Measurements from ENCODE around the gene CYP1A2.

The CYP1A2 gene

GRCh38 chr15:74790080-74790916, 41.7 kb downstream of the CYP1A2 start:
- DNase-seq = peak; percentile 76

DNA sequence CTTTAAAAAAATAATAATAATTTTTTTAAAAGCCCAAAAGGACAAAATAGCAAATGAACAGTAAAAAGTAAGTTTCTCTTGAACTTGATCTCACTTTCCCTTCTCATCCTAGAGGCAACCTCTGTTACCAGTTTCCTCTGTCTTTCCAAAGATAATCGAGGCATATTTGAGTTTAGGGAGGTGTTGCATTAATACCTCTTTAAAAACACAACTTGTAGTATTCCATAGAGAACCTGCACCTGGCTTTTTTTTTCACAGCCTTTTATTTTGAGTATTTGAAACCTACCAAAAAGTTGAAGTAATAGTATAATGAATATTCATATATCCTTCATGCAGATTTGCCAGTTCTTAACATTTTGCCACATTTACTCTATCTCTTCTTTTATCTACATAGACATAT, 42.4 kb downstream of the CYP1A2 start:
- no peak for DNase-seq

DNA sequence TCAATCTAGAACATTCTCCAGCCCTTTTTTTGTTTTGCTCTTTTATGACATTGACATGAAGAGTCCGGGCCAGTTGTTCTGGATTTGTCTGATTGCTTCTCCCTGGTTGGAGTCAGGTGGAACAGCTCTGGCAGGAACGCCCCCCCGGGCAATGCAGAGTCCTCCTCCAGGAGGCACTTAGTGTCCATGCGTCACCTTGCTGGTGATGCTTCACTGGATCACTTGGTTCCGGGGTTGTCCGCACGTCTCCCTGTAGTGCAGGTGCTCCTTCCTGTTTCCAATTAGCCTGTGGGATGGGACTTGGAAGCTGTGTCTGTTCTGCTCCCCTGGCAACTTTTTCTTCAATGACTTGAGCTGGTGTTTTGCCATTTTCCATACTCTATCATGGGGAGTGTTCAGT, 43.0 kb downstream of the CYP1A2 start:
- DNase-seq = no peak

GRCh38 chr15:74792227-74793016, 43.8 kb downstream of the CYP1A2 start:
- DNase-seq = no peak

GRCh38 chr15:74793135-74794028, 44.7 kb downstream of the CYP1A2 start:
- peak; percentile 75 for DNase-seq

DNA sequence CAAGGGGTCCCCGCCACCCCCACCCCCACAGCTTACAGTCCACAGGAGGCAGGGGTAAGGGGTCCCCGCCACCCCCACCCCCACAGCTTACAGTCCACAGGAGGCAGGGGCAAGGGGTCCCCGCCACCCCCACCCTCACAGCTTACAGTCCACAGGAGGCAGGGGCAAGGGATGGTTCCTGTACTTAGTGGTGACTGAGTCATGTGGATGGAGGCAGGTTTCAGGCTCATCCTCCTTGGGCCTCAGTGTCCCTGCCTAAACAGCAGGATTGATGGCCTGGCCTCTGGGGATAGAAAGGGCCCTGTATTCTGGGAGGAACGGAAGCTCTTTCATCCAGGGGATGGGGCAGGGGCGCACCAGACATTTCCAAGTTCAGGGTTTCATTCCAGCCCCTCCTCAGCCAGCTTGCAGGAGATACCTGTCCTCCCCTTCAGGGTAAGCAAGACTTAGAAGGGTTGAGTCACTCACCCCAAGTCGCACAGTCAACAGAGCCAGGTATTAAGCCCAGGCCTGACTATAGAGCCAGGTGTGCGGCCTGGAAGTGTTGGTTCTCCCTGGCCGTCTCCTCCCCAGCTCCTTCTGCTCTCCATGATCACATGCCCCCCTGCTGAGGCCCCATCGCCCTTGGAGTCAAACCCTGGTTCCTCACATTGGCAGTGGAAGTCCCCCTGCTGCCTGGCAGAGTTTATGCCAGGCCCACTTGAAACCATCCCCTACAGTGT, 45.8 kb downstream of the CYP1A2 start:
- DNase-seq = no peak

DNA sequence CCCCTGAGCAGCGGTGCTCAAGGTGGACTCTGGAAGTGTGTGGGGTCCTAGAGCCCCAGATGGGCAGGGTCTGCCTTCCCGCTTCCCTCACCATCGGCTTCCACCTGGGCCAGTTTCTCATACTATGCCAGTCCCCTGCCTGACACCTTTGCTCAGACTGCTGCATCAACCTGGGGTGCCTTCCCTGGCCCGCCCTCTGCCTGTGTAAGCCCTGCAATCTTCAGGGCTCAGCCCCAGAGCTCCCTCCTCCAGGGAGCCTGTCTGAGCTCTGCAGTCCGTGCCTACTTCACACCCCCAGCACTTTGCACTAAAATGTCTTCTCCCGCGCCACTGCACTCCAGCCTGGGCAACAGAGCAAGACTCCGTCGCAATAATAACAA, 46.3 kb downstream of the CYP1A2 start:
- DNase-seq = no peak

DNA sequence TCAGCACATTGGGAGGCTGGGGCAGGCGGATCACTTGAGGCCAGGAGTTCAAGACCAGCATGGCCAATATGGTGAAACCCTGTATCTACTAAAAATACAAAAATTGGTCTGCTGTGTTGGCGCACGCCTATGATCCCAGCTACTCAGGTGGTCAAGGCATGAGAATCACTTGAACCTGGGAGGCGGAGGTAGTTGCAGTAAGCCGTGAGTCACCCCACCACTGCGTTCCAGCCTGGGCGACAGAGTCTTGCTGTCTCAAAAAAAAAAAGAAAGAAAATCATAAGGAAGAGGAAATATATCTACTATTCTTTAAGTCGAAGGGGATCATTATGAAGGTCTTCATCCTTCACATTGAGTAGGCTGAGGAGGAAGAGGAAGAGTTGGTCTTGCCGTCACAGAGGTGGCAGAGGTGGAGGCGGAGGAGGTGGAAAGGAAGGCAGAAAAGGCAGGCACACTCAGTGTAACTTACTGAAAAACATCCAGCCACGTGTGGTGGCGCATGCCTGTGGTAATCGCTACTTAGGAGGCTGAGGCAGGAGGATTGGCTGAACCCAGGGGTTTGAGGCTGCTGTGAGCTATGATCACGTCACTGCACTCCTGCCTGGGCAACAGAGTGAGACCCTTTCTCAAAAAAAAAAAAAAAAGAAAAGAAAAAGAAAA, 47.5 kb downstream of the CYP1A2 start:
- DNase-seq = peak; percentile 68

DNA sequence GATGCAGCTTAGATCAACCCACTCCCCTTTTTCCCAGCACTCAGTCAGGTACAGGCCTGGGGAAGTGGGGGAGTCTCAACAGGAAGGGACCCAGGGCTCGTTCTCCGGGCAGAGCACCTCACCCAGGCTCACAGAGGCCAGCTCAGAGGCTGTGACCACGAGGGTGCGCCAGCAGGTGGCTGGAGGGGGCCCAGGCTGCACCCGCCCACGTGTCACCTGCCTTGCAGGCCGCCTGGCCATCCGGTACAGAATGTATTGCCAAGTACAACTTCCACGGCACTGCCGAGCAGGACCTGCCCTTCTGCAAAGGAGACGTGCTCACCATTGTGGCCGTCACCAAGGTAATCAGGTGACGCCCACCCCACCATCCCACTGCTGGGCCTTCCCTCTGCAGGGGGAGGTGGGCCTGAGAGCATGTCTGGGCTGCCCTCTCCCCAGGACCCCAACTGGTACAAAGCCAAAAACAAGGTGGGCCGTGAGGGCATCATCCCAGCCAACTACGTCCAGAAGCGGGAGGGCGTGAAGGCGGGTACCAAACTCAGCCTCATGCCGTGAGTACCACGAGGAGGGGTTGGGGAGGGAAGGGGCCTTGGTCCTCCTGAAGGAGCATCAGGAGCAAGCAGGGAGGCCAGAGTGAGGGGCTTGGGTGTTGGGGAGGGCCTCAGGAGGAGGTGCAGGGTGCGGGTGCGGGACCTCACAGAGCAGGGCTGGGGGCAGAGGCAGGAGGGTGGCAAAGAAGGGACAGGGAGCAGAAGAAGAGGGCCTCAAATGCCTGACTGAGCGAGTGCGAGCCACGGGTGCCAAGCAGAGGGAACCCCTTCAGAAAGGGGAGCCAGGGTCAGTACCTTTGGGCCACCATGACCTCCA, 50.0 kb downstream of the CYP1A2 start:
- no peak for DNase-seq

- no peak for DNase-seq
These were observed 50.7 kb downstream of the CYP1A2 start for GRCh38 chr15:74799255-74799855.

GRCh38 chr15:74799856-74800558, 51.4 kb downstream of the CYP1A2 start:
- peak; percentile 88 for DNase-seq

GRCh38 chr15:74800559-74801094, 52.0 kb downstream of the CYP1A2 start:
- DNase-seq = no peak

DNA sequence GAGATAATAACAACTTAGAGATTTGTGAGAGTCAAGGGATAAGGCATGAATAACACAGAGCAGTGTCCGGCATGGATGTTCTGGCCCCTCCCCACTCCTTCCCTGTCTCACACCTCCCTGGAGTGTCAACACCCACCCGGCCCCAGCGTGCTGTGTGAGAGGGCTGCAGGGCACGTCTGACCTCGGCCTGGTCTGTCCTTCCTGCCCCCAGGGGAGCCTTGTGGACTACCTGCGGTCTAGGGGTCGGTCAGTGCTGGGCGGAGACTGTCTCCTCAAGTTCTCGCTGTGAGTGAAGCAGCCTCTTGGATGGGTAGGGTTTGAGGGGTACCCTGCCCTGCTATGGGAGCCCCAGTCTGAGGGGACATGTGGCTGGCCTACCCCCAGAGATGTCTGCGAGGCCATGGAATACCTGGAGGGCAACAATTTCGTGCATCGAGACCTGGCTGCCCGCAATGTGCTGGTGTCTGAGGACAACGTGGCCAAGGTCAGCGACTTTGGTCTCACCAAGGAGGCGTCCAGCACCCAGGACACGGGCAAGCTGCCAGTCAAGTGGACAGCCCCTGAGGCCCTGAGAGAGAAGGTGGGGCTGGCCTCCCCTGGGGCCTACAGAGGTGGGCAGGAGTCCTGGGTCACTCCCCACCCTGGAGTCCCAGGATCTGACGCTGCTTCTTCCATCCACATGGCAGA, 52.8 kb downstream of the CYP1A2 start:
- no peak for DNase-seq

DNA sequence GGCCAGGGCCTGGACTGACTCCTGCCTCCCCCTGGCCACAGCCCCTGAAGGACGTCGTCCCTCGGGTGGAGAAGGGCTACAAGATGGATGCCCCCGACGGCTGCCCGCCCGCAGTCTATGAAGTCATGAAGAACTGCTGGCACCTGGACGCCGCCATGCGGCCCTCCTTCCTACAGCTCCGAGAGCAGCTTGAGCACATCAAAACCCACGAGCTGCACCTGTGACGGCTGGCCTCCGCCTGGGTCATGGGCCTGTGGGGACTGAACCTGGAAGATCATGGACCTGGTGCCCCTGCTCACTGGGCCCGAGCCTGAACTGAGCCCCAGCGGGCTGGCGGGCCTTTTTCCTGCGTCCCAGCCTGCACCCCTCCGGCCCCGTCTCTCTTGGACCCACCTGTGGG, 53.6 kb downstream of the CYP1A2 start:
- DNase-seq = no peak

DNA sequence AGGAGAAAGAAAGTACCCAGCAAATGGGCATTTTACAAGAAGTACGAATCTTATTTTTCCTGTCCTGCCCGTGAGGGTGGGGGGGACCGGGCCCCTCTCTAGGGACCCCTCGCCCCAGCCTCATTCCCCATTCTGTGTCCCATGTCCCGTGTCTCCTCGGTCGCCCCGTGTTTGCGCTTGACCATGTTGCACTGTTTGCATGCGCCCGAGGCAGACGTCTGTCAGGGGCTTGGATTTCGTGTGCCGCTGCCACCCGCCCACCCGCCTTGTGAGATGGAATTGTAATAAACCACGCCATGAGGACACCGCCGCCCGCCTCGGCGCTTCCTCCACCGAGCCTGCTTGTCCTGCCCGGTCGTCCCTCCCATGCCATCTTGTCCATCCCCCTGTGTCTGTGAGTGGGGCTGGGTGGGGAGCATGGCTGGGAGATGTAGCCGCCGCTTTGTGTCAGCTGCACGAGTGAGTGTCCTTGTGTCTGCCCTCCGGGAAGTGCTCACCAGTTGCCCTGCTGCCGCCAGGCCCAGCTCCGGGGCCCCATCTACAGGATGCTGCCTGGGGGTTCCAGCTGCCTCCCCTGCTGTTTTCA, 54.3 kb downstream of the CYP1A2 start:
- no peak for DNase-seq

- DNase-seq = no peak
These were observed 56.3 kb downstream of the CYP1A2 start for GRCh38 chr15:74804935-74805334.

All from stimulated activated CD4-positive, alpha-beta T cell treated with anti-CD3 and anti-CD28 coated beads, Interleukin-15, amount 100 ng/mL, for 24 hours (primary cell).